NOMO-1 treated with DMSO at 0.1 percent for 48 hours (cell line): ENCODE measurements around the gene SH3PXD2B.

Source experiments
- DNase-seq: peaks from one replicate; lab custom pipeline; 2025; ENCODE audit not compliant: unreplicated experiment; lab: John Stamatoyannopoulos, UW

The SH3PXD2B gene

GRCh38 chr5:172454358-172455086 is at the start of gene SH3PXD2B:
Gene SH3PXD2B, minus strand, starts transcription at chr5:172454525. Its CDS starts 173 bp downstream, at chr5:172454352.
- peak; percentile 36 for DNase-seq

- no peak for DNase-seq
These were observed 48.6 kb upstream of the SH3PXD2B start for GRCh38 chr5:172502969-172503368.

- DNase-seq: no peak
These were observed 48.1 kb upstream of the SH3PXD2B start for GRCh38 chr5:172502410-172502809.

- DNase-seq: no peak
These were observed 47.5 kb upstream of the SH3PXD2B start for GRCh38 chr5:172501708-172502320.

- DNase-seq: no peak
These were observed 45.0 kb upstream of the SH3PXD2B start for GRCh38 chr5:172499287-172499686.

GRCh38 chr5:172498431-172499129 is 44.3 kb upstream of the SH3PXD2B start:
- DNase-seq: no peak

GRCh38 chr5:172497591-172498255 is 43.4 kb upstream of the SH3PXD2B start:
- DNase-seq: no peak

- DNase-seq: no peak
These were observed 42.5 kb upstream of the SH3PXD2B start for GRCh38 chr5:172496671-172497371.

- DNase-seq: no peak
These were observed 40.5 kb upstream of the SH3PXD2B start for GRCh38 chr5:172494630-172495505.

- no peak for DNase-seq
These were observed 39.6 kb upstream of the SH3PXD2B start for GRCh38 chr5:172493906-172494305.

GRCh38 chr5:172493461-172493860 is 39.1 kb upstream of the SH3PXD2B start:
- DNase-seq: no peak

- no peak for DNase-seq
These were observed 38.7 kb upstream of the SH3PXD2B start for GRCh38 chr5:172493002-172493401.

- DNase-seq: no peak
These were observed 37.9 kb upstream of the SH3PXD2B start for GRCh38 chr5:172492097-172492840.

- DNase-seq: no peak
These were observed 37.2 kb upstream of the SH3PXD2B start for GRCh38 chr5:172491481-172491880.

GRCh38 chr5:172490514-172491461 is 36.5 kb upstream of the SH3PXD2B start:
- DNase-seq: no peak

GRCh38 chr5:172488221-172488620 is 33.9 kb upstream of the SH3PXD2B start:
- no peak for DNase-seq

- no peak for DNase-seq
These were observed 33.3 kb upstream of the SH3PXD2B start for GRCh38 chr5:172487671-172488070.

- no peak for DNase-seq
These were observed 32.6 kb upstream of the SH3PXD2B start for GRCh38 chr5:172486912-172487311.
